Upper lobe of left lung (tissue), 4 donors: ENCODE measurements around the gene SEMA3G.

Experiments used
- EP300 ChIP-seq, 4 donors: sonication (generic); formaldehyde crosslinking; IDR thresholded peaks; one replicate each; pipeline ENCODE4 v1.5.1; 2017; ENCODE audit warnings: antibody characterized with exemption in 4 of 4, control low read depth in 2 of 4
- POLR2A ChIP-seq, 4 donors: fragments of 450-650 bp; IDR thresholded peaks; one replicate each; pipeline ENCODE4 v1.5.1; 2016 to 2017; ENCODE audit warnings: antibody characterized with exemption in 4 of 4, mild to moderate bottlenecking in 2 of 4
- POLR2AphosphoS5 ChIP-seq, 2 donors: sonication (generic); formaldehyde crosslinking; IDR thresholded peaks; one replicate each; pipeline ENCODE4 v1.5.1; 2017; ENCODE audit warnings: antibody characterized with exemption in 2 of 2
- TF ChIP-seq, protein P1 (sequence below), 6 experiments: fragments of 450-650 bp in 4 of 6; fragments of 200-600 bp in 2 of 6; sonication (generic) in 2 of 6; IDR thresholded peaks; one replicate each; pipeline ENCODE4 v1.5.1; 2016 to 2019; ENCODE audit warnings: antibody characterized with exemption in 6 of 6

DNA sequence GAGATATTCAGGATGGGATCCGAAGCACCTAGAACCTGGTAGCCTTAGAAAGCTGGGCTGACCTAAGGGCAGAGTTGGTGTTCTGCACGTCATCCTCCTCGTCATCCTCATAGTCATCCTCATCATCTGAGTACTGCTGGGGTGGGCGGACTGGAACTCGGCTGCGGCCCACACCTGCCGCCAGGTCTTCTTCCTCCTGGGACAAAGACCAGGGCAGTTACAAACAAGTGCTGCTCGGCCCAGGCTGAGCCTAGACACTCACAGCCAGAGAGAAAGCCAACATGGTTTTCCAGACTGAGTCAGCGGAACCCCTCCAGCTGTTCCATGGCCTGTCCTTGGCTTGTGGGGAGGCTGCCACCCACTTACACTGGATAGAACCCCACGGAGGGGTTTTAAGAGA, 40.5 kb downstream of the SEMA3G start:
- TF ChIP-seq POLR2A (IDR thresholded peaks at IDR 0.05) (no peak), EP300 (IDR thresholded peaks at IDR 0.05) (no peak), POLR2AphosphoS5 (IDR thresholded peaks at IDR 0.05) (no peak)
- TF ChIP-seq, protein P1, sequence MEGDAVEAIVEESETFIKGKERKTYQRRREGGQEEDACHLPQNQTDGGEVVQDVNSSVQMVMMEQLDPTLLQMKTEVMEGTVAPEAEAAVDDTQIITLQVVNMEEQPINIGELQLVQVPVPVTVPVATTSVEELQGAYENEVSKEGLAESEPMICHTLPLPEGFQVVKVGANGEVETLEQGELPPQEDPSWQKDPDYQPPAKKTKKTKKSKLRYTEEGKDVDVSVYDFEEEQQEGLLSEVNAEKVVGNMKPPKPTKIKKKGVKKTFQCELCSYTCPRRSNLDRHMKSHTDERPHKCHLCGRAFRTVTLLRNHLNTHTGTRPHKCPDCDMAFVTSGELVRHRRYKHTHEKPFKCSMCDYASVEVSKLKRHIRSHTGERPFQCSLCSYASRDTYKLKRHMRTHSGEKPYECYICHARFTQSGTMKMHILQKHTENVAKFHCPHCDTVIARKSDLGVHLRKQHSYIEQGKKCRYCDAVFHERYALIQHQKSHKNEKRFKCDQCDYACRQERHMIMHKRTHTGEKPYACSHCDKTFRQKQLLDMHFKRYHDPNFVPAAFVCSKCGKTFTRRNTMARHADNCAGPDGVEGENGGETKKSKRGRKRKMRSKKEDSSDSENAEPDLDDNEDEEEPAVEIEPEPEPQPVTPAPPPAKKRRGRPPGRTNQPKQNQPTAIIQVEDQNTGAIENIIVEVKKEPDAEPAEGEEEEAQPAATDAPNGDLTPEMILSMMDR (IDR thresholded peaks at IDR 0.05): no peak
